ENCODE measurements around the gene ARHGDIA. TPM values are rescaled to one million over a fixed set of nuclear protein-coding genes. Genes with fewer than 3 reads are reported as not detected.
A peak's percentile ranks its signal among the peaks of the same experiment; 100 is the strongest.

The ARHGDIA gene
- total and polyA plus RNA-seq, 2 of the 8 experiments (the other 6 are each of a cell fraction or from before 2014, with no cell fraction given): 62.4 to 217 TPM

GRCh38 chr17:81917565-81918332, 46.6 kb upstream of the ARHGDIA start, which contains the start of gene SIRT7 (continued):
- TF ChIP-seq CHD7 (IDR thresholded peaks at IDR 0.05; ENCODE audit: insufficient replicate concordance, low read length) (no peak), POLR2A (IDR thresholded peaks at IDR 0.05; ENCODE audit: control extremely low read depth in 1 of 2, low read depth in 2 of 2, low read length in 2 of 2) (peak in 1 of 2 experiments; percentile 59; a peak in 1 of 3 replicates), PHF8 (conservative IDR thresholded peaks at IDR 0.05; ENCODE audit: low read depth, low read length) (peak; percentile 43; the same call in 1 of the 2 replicates), SIRT6 (IDR thresholded peaks at IDR 0.05; ENCODE audit: low read length) (no peak), EZH2 (IDR thresholded peaks at IDR 0.05; ENCODE audit: low read depth, low read length, severe bottlenecking) (no peak), SP4 (IDR thresholded peaks at IDR 0.05; ENCODE audit: low read length) (no peak)
